BE2C (cell line): ENCODE measurements around the gene NTRK2.

ENCODE experiments used
- DNase-seq: peaks from one replicate; pipeline ENCODE4 v3.0.0-alpha.2; 2020
- H3K27me3 ChIP-seq: fragments of 250-450 bp; sonication (Bioruptor Pico); 2 replicates; pipeline ENCODE4 v1.5.1; 2020; ENCODE audit warnings: mild to moderate bottlenecking
- H3K36me3 ChIP-seq: fragments of 250-450 bp; sonication (Bioruptor Pico); 2 replicates; pipeline ENCODE4 v1.5.1; 2020; ENCODE audit warnings: mild to moderate bottlenecking
- H3K4me1 ChIP-seq: fragments of 250-450 bp; sonication (Bioruptor Pico); 2 replicates; pipeline ENCODE4 v1.5.1; 2020
- H3K4me3 ChIP-seq: 2 replicates; pipeline ENCODE4 v1.5.1; 2011; ENCODE audit warnings: low read depth, low read length
- H3K9me3 ChIP-seq: fragments of 250-450 bp; sonication (Bioruptor Pico); 2 replicates; pipeline ENCODE4 v1.5.1; 2020
- CTCF ChIP-seq: IDR thresholded peaks from 2 replicates; pipeline ENCODE4 v1.5.1; 2012; ENCODE audit warnings: mild to moderate bottlenecking, low read depth, low read length

NTRK2 gene

GRCh38 chr9:85036496-85036895, 367.0 kb downstream of the NTRK2 start:
- Histone ChIP-seq H3K4me3 (no peak overlapping the region), H3K36me3 (no peaks in the 10 kb centered on the region), H3K9me3 (no peaks in the 10 kb centered on the region), H3K27me3 (no peaks in the 10 kb centered on the region), H3K4me1 (no peaks in the 10 kb centered on the region)
- TF ChIP-seq CTCF: no peak
- DNase-seq: no peak

GRCh38 chr9:85038061-85038460, 368.5 kb downstream of the NTRK2 start:
- Histone ChIP-seq H3K27me3 (no peaks in the 10 kb centered on the region), H3K4me3 (no peak overlapping the region), H3K9me3 (no peaks in the 10 kb centered on the region), H3K36me3 (no peaks in the 10 kb centered on the region), H3K4me1 (no peaks in the 10 kb centered on the region)
- no peak for TF ChIP-seq CTCF
- DNase-seq: no peak

- Histone ChIP-seq H3K9me3 (no peaks in the 10 kb centered on the region), H3K27me3 (no peaks in the 10 kb centered on the region), H3K36me3 (no peaks in the 10 kb centered on the region), H3K4me3 (no peak overlapping the region), H3K4me1 (no peaks in the 10 kb centered on the region)
- no peak for TF ChIP-seq CTCF
- DNase-seq: no peak
Measured at GRCh38 chr9:85038824-85039608, 369.5 kb downstream of the NTRK2 start.

GRCh38 chr9:85040146-85040545, 370.6 kb downstream of the NTRK2 start:
- Histone ChIP-seq H3K4me1 (no peaks in the 10 kb centered on the region), H3K9me3 (no peaks in the 10 kb centered on the region), H3K36me3 (no peaks in the 10 kb centered on the region), H3K27me3 (no peaks in the 10 kb centered on the region), H3K4me3 (no peak overlapping the region)
- TF ChIP-seq CTCF: no peak
- DNase-seq: no peak

GRCh38 chr9:85040821-85041465, 371.4 kb downstream of the NTRK2 start:
- Histone ChIP-seq H3K36me3 (no peaks in the 10 kb centered on the region), H3K9me3 (no peaks in the 10 kb centered on the region), H3K4me1 (no peaks in the 10 kb centered on the region), H3K4me3 (no peak overlapping the region), H3K27me3 (no peaks in the 10 kb centered on the region)
- DNase-seq: no peak
- TF ChIP-seq CTCF: no peak

- H3K36me3 ChIP-seq: no peaks in the 10 kb centered on the region
- no peaks in the 10 kb centered on the region for H3K9me3 ChIP-seq
- TF ChIP-seq CTCF: no peak
- DNase-seq: no peak
- H3K4me1 ChIP-seq: no peaks in the 10 kb centered on the region
- no peaks in the 10 kb centered on the region for H3K27me3 ChIP-seq
- H3K4me3 ChIP-seq: no peak overlapping the region
Measured at GRCh38 chr9:85041466-85042137, 372.1 kb downstream of the NTRK2 start.
